Glomerular endothelial cell (primary cell): ENCODE measurements around the gene MOK. TPM values are rescaled to one million over a fixed set of nuclear protein-coding genes. Genes with fewer than 3 reads are reported as not detected.

Experiments used
- DNase-seq: peaks from one replicate; pipeline ENCODE4 v3.0.0-alpha.2; 2011; ENCODE audit warnings: low read depth, low spot score; ENCODE audit errors: extremely low read depth
- total RNA-seq: library from RNA; depleted of rRNA; stranded (reverse); fragments of >200 nt; gene quantifications from 2 replicates; pipeline ENCODE4 v1.2.3, GENCODE V29; 2015

Gene MOK
- total RNA-seq, 1 donor from 2014 or later = 9.7 TPM

DNA sequence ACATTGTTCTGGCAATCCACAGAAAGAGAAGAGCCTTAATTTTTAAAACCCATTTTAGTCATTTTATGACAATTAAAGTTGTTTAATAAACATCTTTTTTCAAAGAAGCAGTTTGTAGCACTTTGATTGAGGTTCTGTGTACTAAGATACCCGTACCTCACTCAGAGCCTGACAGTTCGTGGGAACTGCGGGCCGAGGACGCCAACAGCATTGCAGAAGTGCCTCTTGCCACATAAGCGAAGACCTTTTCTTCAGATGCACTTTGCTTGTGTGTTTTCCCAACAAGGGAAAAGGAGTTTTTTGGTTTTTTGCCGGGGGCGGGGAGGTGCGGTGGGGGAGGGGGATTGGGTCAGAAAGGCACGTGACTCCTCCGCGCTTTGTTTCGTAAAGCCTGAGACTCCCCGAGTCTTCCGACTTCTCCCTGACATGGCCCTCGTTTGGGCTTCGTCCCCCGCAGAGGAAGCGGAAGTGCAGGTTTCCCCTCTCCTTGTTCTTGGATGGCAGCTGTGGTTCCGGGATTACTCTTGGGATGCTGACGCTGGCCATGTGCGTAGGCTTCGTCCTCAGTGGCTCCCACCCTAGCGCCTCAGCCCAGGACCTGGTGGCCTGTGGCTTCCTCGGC, 94.4 kb downstream of the MOK start:
- no peak for DNase-seq

DNA sequence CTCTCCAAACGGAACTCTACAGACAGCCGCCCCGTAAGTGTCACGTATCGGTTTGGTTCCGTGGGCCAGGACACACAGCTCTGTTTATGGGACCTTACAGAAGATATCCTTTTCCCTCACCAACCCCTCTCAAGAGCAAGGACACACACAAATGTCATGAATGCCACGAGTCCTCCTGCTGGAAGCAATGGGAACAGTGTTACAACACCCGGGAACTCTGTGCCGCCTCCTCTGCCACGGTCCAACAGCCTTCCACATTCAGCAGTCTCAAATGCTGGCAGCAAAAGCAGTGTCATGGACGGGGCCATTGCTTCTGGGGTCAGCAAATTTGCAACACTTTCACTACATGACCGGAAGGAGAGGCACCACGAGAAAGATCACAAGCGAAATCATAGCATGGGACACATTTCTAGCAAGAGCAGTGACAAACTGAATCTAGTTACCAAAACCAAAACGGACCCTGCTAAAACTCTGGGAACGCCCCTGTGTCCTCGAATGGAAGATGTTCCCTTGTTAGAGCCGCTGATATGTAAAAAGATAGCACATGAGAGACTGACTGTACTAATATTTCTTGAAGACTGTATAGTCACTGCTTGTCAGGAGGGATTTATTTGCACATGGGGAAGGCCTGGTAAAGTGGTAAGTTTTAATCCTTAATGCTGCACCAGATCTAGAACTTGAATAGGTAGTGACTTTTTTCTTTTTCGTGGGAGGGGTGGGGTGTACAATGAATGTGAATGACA, 95.6 kb downstream of the MOK start:
- no peak for DNase-seq

DNA sequence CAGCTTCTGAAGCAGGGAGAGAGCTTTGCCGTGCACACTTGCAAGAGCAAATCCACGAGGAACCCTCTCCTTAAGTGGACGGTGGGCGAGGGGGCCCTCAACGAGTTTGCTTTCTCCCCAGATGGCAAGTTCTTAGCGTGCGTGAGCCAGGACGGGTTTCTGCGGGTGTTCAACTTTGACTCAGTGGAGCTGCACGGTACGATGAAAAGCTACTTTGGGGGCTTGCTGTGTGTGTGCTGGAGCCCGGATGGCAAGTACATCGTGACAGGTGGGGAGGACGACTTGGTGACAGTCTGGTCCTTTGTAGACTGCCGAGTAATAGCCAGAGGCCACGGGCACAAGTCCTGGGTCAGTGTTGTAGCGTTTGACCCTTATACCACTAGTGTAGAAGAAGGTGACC, 96.2 kb downstream of the MOK start:
- DNase-seq = no peak

DNA sequence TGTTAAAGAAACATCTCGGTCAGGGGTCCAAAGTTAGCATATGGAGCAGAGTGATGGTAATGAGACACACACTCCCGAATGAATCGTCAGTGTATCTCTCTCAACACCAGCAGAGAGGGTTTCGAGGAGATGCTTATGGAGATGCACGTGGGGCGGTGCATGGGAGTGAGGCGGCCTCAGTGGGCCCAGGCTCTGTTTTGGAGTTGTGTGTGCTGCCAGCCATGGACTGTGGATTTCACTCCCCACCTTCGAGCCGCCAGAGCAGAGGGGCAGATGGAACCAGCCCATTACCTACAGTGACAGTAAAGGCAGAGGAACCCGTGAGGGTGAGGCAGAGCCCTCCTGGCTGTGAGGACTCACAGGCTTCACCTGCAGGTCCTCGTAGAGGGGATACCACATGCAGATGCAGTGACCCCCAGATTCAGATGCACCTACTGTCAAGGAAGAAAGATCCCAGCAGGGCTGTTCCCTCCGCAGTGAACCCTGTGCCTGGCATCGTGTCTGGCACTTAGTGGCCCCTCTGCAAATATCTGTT, 97.1 kb downstream of the MOK start:
- no peak for DNase-seq

DNA sequence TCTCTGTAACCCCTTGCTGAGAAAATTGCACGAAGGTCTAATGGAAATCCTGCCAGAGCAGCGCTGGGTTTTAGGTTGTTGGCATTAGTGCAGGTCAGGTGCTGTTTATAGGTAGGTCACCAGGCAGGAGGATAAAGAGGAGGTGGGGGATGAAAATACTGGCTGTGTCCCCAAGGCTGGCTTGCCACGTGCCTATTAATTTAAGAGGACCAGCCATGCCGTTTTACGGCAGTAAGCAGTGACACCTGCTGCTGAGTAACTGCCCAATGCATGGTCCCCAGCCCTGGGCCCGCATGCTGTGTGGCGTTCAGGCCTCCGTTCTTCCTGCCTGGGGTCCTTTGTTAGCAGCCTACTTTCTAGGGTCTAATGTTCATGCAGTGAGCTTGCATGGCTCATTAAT, 98.0 kb downstream of the MOK start:
- no peak for DNase-seq

DNA sequence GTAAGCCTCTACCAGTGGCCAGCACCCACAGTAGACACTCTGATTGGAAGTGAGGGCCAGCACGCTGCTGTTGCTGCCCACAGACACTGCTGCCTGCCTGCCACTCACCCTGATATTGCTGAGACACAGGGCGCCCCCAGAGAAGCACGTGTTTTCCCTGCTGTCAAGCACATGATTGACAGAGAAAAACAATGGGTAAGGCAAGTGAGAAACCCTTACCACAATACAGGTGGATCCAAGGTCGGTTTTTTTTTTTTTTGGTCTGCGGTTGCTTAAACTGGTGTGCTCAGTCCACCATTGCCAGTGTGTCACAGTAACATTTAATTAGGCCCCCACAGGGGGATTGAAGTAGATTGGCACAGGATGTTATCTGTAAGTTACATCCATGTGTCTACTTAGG, 99.4 kb downstream of the MOK start:
- no peak for DNase-seq

DNA sequence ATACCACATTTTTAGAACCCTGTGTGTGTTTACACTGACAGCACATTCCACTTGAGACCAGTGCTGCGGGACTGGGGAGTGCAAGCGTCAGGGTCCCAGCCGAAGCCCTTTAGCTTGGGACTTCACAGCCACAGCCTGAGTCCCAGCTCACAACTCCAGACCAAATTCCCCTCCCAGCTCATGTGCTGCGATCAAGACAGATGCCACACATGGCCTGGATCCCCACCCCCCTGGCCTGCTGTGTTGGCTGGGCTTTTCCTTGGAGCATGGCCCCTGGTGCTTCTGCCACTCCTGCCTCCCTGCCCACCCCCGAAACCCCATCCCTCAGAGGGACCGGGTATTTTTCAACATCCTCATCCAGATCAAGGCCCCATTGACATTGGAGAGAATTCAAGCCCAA, 101.6 kb downstream of the MOK start:
- DNase-seq = no peak

DNA sequence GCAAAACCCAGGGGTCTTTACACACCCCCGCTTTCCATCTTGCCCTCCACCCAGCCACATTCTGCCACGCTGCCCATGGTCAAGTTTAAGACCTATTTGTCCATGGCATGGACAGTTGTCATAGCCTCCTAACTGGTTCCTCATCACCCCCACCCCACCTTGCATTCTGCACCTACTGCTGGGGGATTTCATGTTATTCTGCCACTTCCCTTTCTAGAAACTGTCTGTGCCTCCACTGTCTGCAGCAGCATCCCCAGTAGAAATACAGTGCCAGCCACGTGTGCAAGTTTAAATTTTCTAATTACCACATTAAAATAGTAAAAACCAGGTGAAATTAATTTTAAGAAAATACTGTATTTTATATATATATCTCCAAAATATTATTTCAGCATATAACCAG, 102.0 kb downstream of the MOK start:
- no peak for DNase-seq

DNA sequence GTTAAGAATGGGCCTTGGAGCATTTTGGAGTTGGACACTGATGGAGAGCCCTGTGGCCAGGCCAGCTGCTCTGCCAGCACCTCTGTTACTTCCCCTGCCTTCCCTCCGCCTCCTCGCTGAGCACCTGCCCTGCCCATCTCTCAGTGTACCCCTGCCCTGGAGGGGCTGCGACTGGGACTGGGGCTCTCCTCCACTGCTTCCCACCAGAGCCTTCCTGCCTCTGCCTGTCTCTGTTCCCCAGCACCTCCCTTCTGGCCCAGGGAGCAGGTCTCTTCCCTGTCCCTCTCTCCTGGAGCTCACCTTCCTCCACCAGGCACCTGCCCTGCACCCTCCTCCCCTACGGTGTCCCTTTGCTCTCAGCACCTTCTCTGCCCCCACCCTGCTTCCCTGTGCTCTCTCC, 103.2 kb downstream of the MOK start:
- DNase-seq = no peak

DNA sequence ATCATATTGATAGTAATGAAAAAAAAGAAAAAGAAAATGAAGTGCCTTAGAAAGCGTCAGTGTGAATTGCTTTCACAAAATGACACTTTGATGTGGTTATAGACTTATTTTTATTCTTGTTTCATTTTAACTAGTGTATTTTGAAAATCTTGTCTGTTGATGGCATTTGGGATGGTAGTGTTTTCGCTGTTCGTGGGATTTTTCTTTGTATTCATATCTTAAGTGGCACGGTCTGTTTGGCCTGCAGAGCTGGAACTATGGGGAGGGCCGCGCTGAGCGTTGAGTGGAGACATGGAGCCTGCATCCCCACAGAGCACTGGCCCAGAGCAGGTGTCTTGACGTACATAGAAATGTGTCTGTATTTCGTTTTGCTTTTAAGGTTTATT, 103.6 kb downstream of the MOK start:
- no peak for DNase-seq

DNA sequence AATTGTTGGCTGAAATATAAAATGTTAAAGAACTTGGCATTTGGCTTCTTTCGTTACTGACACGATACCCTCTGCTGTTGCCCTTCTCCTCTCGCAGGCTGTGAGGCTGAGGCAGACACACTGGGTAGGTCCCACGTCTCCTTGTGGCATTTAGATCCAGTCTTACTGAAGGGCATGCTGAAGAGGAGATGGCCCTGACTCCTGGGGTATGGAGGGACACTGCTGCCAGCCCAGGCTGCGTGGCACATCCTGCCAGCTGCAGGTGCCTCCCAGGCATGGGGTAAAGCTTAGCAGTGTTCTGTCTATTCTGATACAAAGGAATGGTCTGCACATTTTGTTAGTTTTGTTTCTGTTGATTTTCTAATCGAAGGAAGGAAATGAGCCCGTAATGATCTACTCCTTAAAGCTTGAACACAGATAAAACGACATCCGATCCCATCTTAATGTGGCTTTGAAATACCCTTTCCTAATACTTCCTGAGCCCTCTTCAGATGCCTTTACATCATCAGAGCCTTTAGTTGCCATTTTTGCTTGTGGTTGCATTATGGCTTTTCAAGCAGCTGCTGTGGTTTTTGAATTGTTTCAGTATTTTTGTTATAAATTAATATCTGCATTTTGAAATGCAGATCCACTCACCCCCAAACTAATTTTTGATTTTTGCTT, 104.1 kb downstream of the MOK start:
- no peak for DNase-seq

DNA sequence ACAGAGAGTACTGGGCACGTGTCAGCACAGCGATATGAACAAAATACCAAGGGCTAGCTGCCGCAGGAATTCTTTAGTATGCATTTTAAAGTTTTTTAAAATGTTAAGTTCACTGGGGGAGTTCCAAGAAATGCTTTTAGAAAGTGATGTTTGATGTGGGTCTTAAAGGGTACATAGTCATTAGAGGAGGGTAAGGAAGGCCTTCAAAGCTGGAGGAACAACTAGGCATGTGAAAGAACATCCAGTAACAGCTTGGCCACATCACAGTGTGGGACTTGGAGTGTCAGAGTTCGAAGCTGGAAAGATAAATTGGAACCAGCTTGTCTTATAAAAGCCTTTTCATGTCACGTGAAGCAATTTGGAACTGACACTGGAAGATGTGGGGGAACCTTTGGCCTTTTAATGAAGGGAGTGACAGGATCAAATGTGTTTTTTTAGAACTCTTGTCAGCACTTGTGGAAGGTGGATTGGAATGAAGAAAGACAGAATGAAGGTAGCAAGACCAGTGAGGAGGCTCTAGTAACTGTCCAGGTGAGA, 107.6 kb downstream of the MOK start:
- no peak for DNase-seq

DNA sequence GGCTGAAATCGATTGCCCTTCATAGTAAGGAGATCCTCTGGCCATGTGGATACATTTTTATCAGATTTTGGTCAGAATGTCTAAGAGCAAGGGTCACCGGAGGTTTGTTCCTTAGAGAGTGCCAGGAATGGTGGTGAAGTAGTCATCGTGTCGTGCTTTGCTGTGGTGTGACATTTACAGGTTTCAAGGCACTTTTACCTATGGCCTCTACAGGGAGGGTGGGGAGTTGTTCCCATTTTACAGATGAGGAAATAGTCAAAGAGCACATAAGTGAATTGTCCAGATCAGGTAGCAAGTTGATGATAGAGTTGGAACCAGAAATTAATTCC, 108.1 kb downstream of the MOK start:
- no peak for DNase-seq

DNA sequence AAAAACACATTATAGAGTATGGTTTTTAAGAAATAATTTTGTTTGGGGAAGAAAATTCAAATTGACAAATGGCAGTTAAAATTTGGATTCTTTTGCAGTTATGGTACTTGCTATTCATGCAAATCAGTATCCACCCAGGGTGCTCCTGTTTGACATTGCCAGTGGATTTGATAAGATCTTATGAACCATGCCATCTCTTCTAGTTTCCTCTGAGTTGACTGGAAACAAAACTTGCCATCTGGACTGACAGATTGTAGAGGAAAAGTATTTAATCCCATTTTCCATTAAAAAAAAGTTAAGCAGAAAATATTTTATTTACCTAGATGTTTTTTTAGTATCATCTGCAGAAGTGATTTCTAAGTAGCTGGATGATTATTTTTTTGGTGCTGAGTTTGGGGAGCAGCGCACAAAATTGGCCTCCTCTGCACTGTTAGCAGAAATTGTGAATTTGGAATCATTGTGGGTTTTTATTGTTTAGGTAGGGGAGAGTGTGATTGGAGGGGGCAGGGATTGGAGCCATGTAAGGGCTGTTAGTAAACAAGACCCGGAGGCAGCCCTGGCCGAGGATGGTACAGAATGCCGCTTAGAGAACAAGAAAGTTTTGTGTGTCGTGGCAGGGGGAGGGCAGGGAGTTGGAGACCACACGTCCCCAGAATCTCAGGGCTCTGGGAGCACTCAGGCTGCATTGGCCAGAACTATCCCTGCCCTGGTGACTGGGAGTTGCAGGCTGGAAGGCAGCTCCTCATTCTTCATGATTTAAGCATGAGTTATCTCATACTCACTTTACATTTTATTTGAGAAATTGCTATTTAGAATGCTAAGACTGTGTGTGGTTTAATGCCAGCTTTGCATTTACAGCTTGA, 108.7 kb downstream of the MOK start:
- DNase-seq = no peak

DNA sequence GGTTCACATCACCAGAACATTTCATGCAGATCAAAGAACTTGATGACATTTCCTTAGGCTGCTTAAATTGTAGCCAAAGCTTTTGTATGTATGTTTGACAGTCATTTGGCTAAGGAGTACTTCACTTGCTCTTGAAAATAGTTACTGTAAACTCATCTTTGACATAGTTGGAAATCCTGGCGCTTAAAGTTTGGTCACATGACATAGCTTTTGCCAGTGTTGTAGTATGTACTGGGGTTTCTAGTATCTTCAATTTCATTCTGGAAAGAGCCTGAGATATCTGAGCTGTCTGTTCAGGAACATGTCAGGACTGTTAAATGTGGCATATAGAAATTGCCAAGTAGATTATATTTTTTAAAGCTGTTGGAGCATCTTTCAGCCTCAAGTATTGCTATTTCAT, 109.5 kb downstream of the MOK start:
- DNase-seq = no peak

DNA sequence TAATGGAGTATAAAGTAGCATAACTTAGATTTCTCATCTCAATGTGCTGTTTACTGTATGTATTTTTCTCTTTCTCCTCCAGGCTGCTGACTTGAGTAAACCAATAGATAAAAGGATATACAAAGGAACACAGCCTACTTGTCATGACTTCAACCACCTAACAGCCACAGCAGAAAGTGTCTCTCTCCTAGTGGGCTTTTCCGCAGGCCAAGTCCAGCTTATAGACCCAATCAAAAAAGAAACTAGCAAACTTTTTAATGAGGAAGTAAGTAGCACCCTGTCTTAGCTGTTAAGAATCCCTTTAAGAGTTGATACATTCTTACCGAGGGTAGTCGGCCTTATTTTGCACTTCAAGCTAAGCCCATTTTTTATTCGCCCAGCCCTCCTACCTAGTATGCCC, 110.1 kb downstream of the MOK start:
- DNase-seq = no peak

DNA sequence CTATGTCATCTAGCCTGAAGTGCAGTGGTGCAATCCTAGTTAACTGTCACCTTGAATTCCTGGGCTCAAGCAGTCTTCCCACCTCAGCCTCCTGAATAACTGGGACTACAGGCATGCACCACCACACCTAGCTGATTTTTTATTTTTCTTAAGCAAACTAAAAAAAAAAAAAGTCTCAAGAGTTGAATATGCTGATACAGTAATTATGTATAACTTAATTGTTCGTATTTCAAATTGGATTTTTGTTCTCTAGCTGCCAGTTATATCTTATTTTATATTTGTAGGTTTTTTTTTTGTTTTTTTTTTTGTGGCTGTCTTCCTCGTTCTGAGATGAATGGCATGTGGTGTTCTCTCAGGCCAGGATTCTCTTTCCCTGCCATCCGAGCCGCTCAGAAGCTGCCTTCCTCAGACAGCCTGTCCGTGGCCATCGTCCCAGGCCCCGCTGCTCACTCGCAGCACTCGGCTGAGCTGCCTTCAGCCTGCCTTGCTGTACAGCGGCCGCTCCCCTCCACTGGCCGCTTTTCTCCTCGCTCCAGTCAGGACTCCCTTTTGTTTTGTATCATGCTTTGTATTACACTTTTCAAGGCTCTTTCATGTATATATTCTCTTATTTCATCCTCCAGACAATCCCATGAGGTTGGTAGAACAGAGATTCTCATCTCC, 112.0 kb downstream of the MOK start:
- no peak for DNase-seq

DNA sequence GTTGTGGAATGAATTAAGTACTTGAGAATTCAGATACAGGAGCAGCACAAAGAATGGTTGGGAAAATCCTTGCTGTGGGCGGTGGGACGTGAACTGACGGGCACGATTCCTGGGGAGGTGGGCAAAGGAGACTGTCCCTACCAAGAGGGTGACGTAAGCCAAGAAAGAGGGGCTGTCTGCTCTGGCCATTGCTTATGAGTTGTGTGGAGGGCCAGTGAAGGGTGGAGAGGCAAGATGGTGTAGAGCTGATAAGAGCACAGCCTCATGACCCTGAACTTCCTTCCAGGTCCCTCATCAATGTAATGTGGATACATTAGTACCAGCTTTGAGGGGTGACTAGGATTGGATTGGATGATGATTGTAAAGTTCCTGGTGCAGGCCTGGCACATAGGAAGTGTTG, 115.1 kb downstream of the MOK start:
- no peak for DNase-seq

DNA sequence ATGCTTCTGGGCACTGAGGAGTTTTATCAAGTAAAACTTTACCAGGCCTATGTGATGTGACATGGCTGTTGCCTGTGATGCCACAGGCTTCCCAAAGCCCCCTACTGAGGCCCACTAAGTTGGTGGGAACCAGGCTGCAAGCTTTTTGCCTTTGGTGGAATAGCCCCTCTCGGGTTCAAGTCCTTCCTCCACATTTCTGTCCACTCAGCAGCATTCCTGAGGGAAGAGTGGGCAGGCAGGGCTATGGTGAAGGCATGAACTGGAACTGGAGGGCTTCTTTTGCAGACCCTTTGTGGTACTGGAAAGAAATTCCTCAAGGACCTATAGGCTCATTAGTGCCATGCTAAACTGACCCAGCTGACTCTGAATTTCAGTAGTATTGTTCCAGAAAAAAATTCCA, 116.8 kb downstream of the MOK start:
- no peak for DNase-seq

DNA sequence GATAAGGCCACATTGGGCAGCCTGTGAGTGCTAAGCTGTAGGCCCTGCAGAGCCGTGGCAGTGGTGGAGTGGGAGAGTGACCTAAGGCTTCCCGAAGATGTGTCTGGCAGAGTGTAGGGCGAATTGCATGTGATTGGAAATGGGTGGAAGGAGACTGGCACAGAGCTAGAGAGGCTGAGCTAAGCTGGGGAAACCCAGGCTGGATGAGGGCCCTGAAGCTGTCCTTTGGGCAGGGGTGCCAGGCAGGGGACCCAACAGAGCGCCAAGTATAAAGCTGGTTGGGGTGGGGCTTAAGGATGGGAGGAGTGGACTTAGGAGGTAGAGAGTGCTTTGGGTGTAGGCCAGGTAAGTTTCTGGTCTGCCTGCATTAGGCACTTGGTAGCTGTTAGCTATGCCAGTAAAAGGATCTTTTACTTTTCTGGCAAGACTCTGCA, 117.4 kb downstream of the MOK start:
- no peak for DNase-seq
